HEK293T (cell line): ENCODE results near the gene FOXL2NB.

ENCODE experiments used
- CTCF ChIA-PET: fragments of 350-600 bp; formaldehyde crosslinking; extraction: SDS; loops from one replicate; lab custom pipeline; 2021; ENCODE audit warnings: antibody characterized with exemption, inconsistent platforms; lab: Yijun Ruan, JAX
- POLR2A ChIA-PET: fragments of 350-600 bp; formaldehyde crosslinking; extraction: SDS; loops from one replicate; lab custom pipeline; 2020; ENCODE audit warnings: antibody characterized with exemption, inconsistent platforms; lab: Yijun Ruan, JAX
- DNase-seq: peaks from one replicate; pipeline ENCODE4 v3.0.0; 2012; ENCODE audit warnings: mixed read lengths; ENCODE audit errors: extremely low spot score
- ARNT ChIP-seq: fragments of 450-650 bp; IDR thresholded peaks from 2 replicates; pipeline ENCODE4 v1.6.1; 2017; ENCODE audit warnings: mild to moderate bottlenecking
- BHLHE40 ChIP-seq: fragments of 450-650 bp; IDR thresholded peaks from 2 replicates; pipeline ENCODE4 v1.6.1; 2016; ENCODE audit warnings: mild to moderate bottlenecking, moderate library complexity, borderline replicate concordance
- CTBP1 ChIP-seq: fragments of 450-650 bp; IDR thresholded peaks from 2 replicates; pipeline ENCODE4 v1.6.1; 2016; ENCODE audit warnings: borderline replicate concordance
- ELF4 ChIP-seq: fragments of 450-650 bp; IDR thresholded peaks from 2 replicates; pipeline ENCODE4 v1.6.1; 2017; ENCODE audit warnings: antibody characterized with exemption
- FOXA1 ChIP-seq: fragments of 450-650 bp; IDR thresholded peaks from 2 replicates; pipeline ENCODE4 v1.6.1; 2016; ENCODE audit warnings: mild to moderate bottlenecking
- FOXK2 ChIP-seq: fragments of 450-650 bp; IDR thresholded peaks from 2 replicates; pipeline ENCODE4 v1.6.1; 2016; ENCODE audit warnings: mild to moderate bottlenecking
- FOXM1 ChIP-seq: fragments of 450-650 bp; IDR thresholded peaks from 2 replicates; pipeline ENCODE4 v1.6.1; 2017; ENCODE audit warnings: mild to moderate bottlenecking, borderline replicate concordance
- HDGF ChIP-seq: fragments of 450-650 bp; IDR thresholded peaks from 2 replicates; pipeline ENCODE4 v1.6.1; 2017; ENCODE audit warnings: antibody characterized with exemption, borderline replicate concordance
- L3MBTL2 ChIP-seq: fragments of 450-650 bp; conservative IDR thresholded peaks from 2 replicates; pipeline ENCODE4 v1.6.1; 2016; ENCODE audit warnings: mild to moderate bottlenecking
- LEF1 ChIP-seq: fragments of 450-650 bp; IDR thresholded peaks from 2 replicates; pipeline ENCODE4 v1.6.1; 2017; ENCODE audit warnings: mild to moderate bottlenecking, borderline replicate concordance
- NFRKB ChIP-seq: fragments of 450-650 bp; IDR thresholded peaks from 2 replicates; pipeline ENCODE4 v1.6.1; 2016; ENCODE audit warnings: mild to moderate bottlenecking, moderate library complexity
- PKNOX1 ChIP-seq: fragments of 450-650 bp; IDR thresholded peaks from 2 replicates; pipeline ENCODE4 v1.6.1; 2016
- SP1 ChIP-seq: fragments of 450-650 bp; IDR thresholded peaks from 2 replicates; pipeline ENCODE4 v1.6.1; 2017
- SUZ12 ChIP-seq: fragments of 450-650 bp; IDR thresholded peaks from 2 replicates; pipeline ENCODE4 v1.6.1; 2016; ENCODE audit warnings: mild to moderate bottlenecking
- TARDBP ChIP-seq: fragments of 450-650 bp; IDR thresholded peaks from 2 replicates; pipeline ENCODE4 v1.6.1; 2016
- ZNF384 ChIP-seq: fragments of 450-650 bp; IDR thresholded peaks from 2 replicates; pipeline ENCODE4 v1.6.1; 2016

Gene FOXL2NB

GRCh38 chr3:138902171-138902570, 44.8 kb upstream of the FOXL2NB start:
- TF ChIP-seq FOXA1 = no peak
- TF ChIP-seq NFRKB = no peak
- no peak for TF ChIP-seq ARNT
- TF ChIP-seq CTBP1 = no peak
- TF ChIP-seq ZNF384 = no peak
- TF ChIP-seq LEF1 = no peak
- no peak for TF ChIP-seq ELF4
- TF ChIP-seq L3MBTL2 = no peak
- TF ChIP-seq FOXK2 = no peak
- DNase-seq = no peak
- CTCF ChIA-PET = interaction anchor here (0.6 to 1.0 kb wide), 2 partner anchors 13 to 22 kb away, joined by 3 to 4 read pairs; no protein-coding TSS in a partner anchor
- POLR2A ChIA-PET = no interaction called here

- CTCF ChIA-PET = interaction anchor here (1.2 kb wide), 1 partner anchor 8 kb away, joined by 3 read pairs; no protein-coding TSS in a partner anchor
- no peak for DNase-seq
- POLR2A ChIA-PET = no interaction called here
- TF ChIP-seq ARNT = no peak
- TF ChIP-seq HDGF = no peak
- TF ChIP-seq SP1 = no peak
- TF ChIP-seq L3MBTL2 = no peak
- TF ChIP-seq CTBP1 = no peak
- TF ChIP-seq FOXA1 = no peak
Measured at GRCh38 chr3:138907539-138907938, 39.5 kb upstream of the FOXL2NB start.

- TF ChIP-seq CTBP1 (no peak), TARDBP (no peak), FOXK2 (no peak), LEF1 (no peak), SP1 (no peak), FOXA1 (no peak), FOXM1 (no peak)
- ChIA-PET POLR2A (no interaction called here), CTCF (interaction anchor here (0.7 kb wide), 1 partner anchor 71 kb away, joined by 3 read pairs; no protein-coding TSS in a partner anchor)
- no peak for DNase-seq
Measured at GRCh38 chr3:138908846-138909245, 38.2 kb upstream of the FOXL2NB start.

GRCh38 chr3:138909904-138910303, 37.1 kb upstream of the FOXL2NB start:
- no peak for TF ChIP-seq ELF4
- TF ChIP-seq BHLHE40 = no peak
- TF ChIP-seq HDGF = no peak
- TF ChIP-seq SUZ12 = no peak
- no peak for TF ChIP-seq LEF1
- no peak for TF ChIP-seq CTBP1
- no peak for TF ChIP-seq PKNOX1
- no peak for TF ChIP-seq NFRKB
- no peak for TF ChIP-seq SP1
- TF ChIP-seq FOXM1 = no peak
- no peak for TF ChIP-seq FOXK2
- TF ChIP-seq ZNF384 = no peak
- no peak for TF ChIP-seq TARDBP
- TF ChIP-seq FOXA1 = no peak
- TF ChIP-seq L3MBTL2 = no peak
- TF ChIP-seq ARNT = no peak
- DNase-seq = no peak
- POLR2A ChIA-PET = no interaction called here
- CTCF ChIA-PET = no interaction called here

- DNase-seq = no peak
- CTCF ChIA-PET = interaction anchor here (0.7 to 1.4 kb wide), 2 partner anchors 10 to 691 kb away, joined by 3 to 4 read pairs; no protein-coding TSS in a partner anchor
- POLR2A ChIA-PET = no interaction called here
- TF ChIP-seq BHLHE40 = no peak
- TF ChIP-seq HDGF = no peak
- TF ChIP-seq SP1 = no peak
- no peak for TF ChIP-seq ELF4
- no peak for TF ChIP-seq FOXM1
- no peak for TF ChIP-seq CTBP1
- no peak for TF ChIP-seq L3MBTL2
- no peak for TF ChIP-seq TARDBP
- no peak for TF ChIP-seq NFRKB
- no peak for TF ChIP-seq LEF1
- TF ChIP-seq ZNF384 = no peak
Measured at GRCh38 chr3:138911621-138912020, 35.4 kb upstream of the FOXL2NB start.

GRCh38 chr3:138912237-138912636, 34.8 kb upstream of the FOXL2NB start:
- ChIA-PET POLR2A (no interaction called here), CTCF (interaction anchor here (1.4 kb wide), 1 partner anchor 11 kb away, joined by 4 read pairs; no protein-coding TSS in a partner anchor)
- DNase-seq = no peak
- no peak for TF ChIP-seq CTBP1
- TF ChIP-seq ARNT = no peak
- TF ChIP-seq HDGF = no peak
- no peak for TF ChIP-seq FOXK2

- no peak for DNase-seq
- ChIA-PET CTCF (interaction anchor here (0.5 to 0.6 kb wide), 3 partner anchors 10 to 199 kb away, joined by 3 to 4 read pairs (median 3); no protein-coding TSS in a partner anchor), POLR2A (no interaction called here)
- TF ChIP-seq TARDBP (no peak), L3MBTL2 (no peak), PKNOX1 (no peak), CTBP1 (no peak), NFRKB (no peak), LEF1 (no peak), BHLHE40 (no peak), ELF4 (no peak), FOXA1 (no peak), SUZ12 (no peak)
Measured at GRCh38 chr3:138913766-138914165, 33.3 kb upstream of the FOXL2NB start.
